GM18951 (cell line): ENCODE measurements around the gene ADAM12.
"Not testable (repeated sequence)": the region's sequence is repeated elsewhere in the genome, so short reads cannot be mapped to it uniquely, and the experiment has no call there.

Source experiments
- POLR2A ChIP-seq: IDR thresholded peaks from 4 replicates; pipeline ENCODE4 v1.6.1; 2011; ENCODE audit warnings: mild to moderate bottlenecking; ENCODE audit not compliant: insufficient read length, insufficient read depth; ENCODE audit errors: extremely low read depth
- in situ Hi-C: fragments of 300-500 bp; cut with MboI; formaldehyde crosslinking; loops from one replicate; pipeline ENCODE4 v1.12.0; 2022; ENCODE audit warnings: low sequenced_read_pairs, mixed read lengths, inconsistent platforms; ENCODE audit not compliant: unreplicated experiment

The ADAM12 gene

GRCh38 chr10:126397156-126397555 lies 8.9 kb upstream of the ADAM12 start:
- in situ Hi-C loops, result no loop called here

GRCh38 chr10:126394948-126395347 lies 6.7 kb upstream of the ADAM12 start:
- no peak for TF ChIP-seq POLR2A
- in situ Hi-C loops, result no loop called here

More at GRCh38 chr10:126397156-126397555, 8.9 kb upstream of the ADAM12 start:
- TF ChIP-seq POLR2A, result no peak

- in situ Hi-C loops, result no loop called here
- TF ChIP-seq POLR2A, result no peak
Observed at GRCh38 chr10:126393076-126393475, 4.8 kb upstream of the ADAM12 start.

GRCh38 chr10:126392469-126392868 lies 4.2 kb upstream of the ADAM12 start:
- in situ Hi-C loops, result no loop called here
- no peak for TF ChIP-seq POLR2A

- TF ChIP-seq POLR2A, result no peak
- in situ Hi-C loops, result no loop called here
Observed at GRCh38 chr10:126392068-126392467, 3.8 kb upstream of the ADAM12 start.

GRCh38 chr10:126391192-126391885 lies 3.1 kb upstream of the ADAM12 start:
- in situ Hi-C loops, result no loop called here
- TF ChIP-seq POLR2A, result no peak

- TF ChIP-seq POLR2A, result no peak
- in situ Hi-C loops, result no loop called here
Observed at GRCh38 chr10:126390324-126390723, 2.0 kb upstream of the ADAM12 start.

GRCh38 chr10:126387041-126387921 lies 996 bp downstream of the ADAM12 start:
- TF ChIP-seq POLR2A, result no peak
- in situ Hi-C loops, result no loop called here

GRCh38 chr10:126384269-126384873 lies 3.9 kb downstream of the ADAM12 start:
- in situ Hi-C loops, result no loop called here
- TF ChIP-seq POLR2A, result no peak

GRCh38 chr10:126380352-126381076 lies 7.8 kb downstream of the ADAM12 start:
- in situ Hi-C loops, result no loop called here
- no peak for TF ChIP-seq POLR2A

GRCh38 chr10:126379166-126379565 lies 9.1 kb downstream of the ADAM12 start:
- in situ Hi-C loops, result not testable (repeated sequence)

- in situ Hi-C loops, result no loop called here
- TF ChIP-seq POLR2A, result no peak
Observed at GRCh38 chr10:126376956-126377355, 11.3 kb downstream of the ADAM12 start.
